ENCODE results near the gene TGM1.
A peak's percentile ranks its signal among the peaks of the same experiment; 100 is the strongest.

TGM1 gene

DNA sequence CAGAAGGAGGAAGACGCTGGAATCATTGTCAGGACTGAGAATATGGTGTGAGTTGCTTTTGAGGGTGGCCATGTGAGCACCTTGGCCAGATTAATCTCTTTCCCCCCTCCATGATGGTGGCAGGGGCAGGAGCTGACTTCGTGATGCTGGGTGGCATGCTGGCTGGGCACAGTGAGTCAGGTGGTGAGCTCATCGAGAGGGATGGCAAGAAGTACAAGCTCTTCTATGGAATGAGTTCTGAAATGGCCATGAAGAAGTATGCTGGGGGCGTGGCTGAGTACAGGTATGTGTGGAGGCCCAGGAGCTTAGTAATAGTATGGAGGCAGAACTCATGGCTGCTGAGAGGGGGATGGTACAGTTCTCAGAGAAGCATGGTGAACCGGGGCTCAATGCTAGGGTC, 24.9 kb downstream of the TGM1 start:
- Mint-ChIP-seq H3K36me3 (ENCODE audit: low read depth) (peaks cover 38% of the 10 kb centered on the region), H3K9me3 (no peaks in the 10 kb centered on the region), H3K27me3 (ENCODE audit: low read depth, poor library complexity) (peaks cover 4% of the 10 kb centered on the region), H3K4me1 (peaks cover 46% of the 10 kb centered on the region), H3K4me3 (no peak overlapping the region), H3K27ac (no peak overlapping the region)
- TF ChIP-seq, protein P1, sequence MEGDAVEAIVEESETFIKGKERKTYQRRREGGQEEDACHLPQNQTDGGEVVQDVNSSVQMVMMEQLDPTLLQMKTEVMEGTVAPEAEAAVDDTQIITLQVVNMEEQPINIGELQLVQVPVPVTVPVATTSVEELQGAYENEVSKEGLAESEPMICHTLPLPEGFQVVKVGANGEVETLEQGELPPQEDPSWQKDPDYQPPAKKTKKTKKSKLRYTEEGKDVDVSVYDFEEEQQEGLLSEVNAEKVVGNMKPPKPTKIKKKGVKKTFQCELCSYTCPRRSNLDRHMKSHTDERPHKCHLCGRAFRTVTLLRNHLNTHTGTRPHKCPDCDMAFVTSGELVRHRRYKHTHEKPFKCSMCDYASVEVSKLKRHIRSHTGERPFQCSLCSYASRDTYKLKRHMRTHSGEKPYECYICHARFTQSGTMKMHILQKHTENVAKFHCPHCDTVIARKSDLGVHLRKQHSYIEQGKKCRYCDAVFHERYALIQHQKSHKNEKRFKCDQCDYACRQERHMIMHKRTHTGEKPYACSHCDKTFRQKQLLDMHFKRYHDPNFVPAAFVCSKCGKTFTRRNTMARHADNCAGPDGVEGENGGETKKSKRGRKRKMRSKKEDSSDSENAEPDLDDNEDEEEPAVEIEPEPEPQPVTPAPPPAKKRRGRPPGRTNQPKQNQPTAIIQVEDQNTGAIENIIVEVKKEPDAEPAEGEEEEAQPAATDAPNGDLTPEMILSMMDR (IDR thresholded peaks at IDR 0.05): no peak
- DNase-seq: no peak

DNA sequence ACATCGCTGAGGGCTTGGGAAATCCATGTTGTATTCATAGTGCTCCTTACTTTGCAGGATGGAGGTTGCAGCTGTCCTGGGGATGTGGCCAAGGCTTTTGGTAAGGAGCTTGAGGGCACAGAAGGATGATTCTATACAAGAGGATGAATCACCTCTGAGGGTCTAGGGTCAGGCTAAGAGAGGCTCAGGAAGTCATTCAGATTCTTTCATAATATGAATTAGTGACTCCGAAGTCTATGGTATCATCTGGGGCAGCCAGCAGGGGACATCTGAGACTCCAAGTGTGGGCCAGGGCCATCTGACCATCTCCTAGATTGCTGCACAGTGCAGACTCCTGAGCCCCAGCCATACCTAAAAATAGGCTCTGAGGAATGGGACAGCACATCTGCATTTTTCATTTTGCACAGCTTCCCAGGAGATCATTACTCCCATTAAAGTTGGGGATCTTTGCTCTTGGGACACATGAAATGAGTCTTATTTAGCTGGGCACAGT, 25.5 kb downstream of the TGM1 start:
- DNase-seq: no peak
- Mint-ChIP-seq H3K36me3 (ENCODE audit: low read depth) (peaks cover 38% of the 10 kb centered on the region), H3K4me3 (no peak overlapping the region), H3K27me3 (ENCODE audit: low read depth, poor library complexity) (no peaks in the 10 kb centered on the region), H3K9me3 (no peaks in the 10 kb centered on the region), H3K4me1 (peaks cover 48% of the 10 kb centered on the region), H3K27ac (peak overlapping the region; percentile 25)
- TF ChIP-seq, protein P1 (IDR thresholded peaks at IDR 0.05): no peak

DNA sequence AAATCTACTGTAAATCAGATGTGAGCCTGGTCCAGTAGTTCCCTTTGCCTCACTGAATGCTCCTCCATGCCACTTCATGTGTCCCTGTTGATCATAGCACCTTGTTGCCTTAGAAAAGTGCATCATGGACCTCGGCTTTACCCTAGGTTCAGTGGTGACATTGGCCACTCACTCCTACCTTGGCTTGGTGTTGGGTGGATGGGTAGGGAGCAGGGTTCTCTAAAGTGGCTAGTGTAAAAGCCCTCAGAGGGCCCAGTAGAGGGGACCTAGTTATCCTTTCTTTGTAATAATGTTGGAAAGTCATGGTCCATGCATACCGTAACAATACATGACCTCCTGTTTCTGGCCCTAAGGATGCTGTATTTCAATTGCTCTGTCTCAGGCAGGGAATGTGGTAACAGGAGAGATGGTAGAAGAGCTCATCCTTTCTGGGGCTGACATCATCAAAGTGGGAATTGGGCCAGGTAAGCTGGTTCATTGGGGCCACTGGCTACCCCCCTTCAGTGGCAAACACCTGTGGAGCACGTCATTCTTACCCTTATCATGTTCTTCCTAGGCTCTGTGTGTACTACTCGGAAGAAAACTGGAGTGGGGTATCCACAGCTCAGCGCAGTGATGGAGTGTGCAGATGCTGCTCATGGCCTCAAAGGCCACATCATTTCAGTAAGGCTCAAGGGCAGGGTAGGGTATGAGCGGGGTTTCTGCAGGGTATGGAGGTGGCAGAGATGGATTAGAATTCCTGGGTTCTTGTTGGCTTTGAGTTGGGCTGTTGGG, 26.1 kb downstream of the TGM1 start:
- Mint-ChIP-seq H3K4me3 (no peak overlapping the region), H3K36me3 (ENCODE audit: low read depth) (peaks cover 38% of the 10 kb centered on the region), H3K27me3 (ENCODE audit: low read depth, poor library complexity) (no peaks in the 10 kb centered on the region), H3K9me3 (no peaks in the 10 kb centered on the region), H3K27ac (no peak overlapping the region), H3K4me1 (peaks cover 44% of the 10 kb centered on the region)
- TF ChIP-seq, protein P1 (IDR thresholded peaks at IDR 0.05): no peak
- no peak for DNase-seq

GRCh38 chr14:24235804-24236688, 26.9 kb downstream of the TGM1 start:
- Mint-ChIP-seq H3K4me3 (no peak overlapping the region), H3K4me1 (peaks cover 45% of the 10 kb centered on the region), H3K9me3 (no peaks in the 10 kb centered on the region), H3K36me3 (ENCODE audit: low read depth) (peaks cover 38% of the 10 kb centered on the region), H3K27me3 (ENCODE audit: low read depth, poor library complexity) (no peaks in the 10 kb centered on the region), H3K27ac (no peak overlapping the region)
- DNase-seq: no peak
- TF ChIP-seq, protein P1 (IDR thresholded peaks at IDR 0.05): no peak

GRCh38 chr14:24234095-24235005, 28.6 kb downstream of the TGM1 start:
- peak overlapping the region; percentile 95 for H3K4me3 Mint-ChIP-seq

More at GRCh38 chr14:24234095-24235005, 28.6 kb downstream of the TGM1 start:
- DNase-seq: no peak
- Mint-ChIP-seq H3K36me3 (ENCODE audit: low read depth) (peaks cover 25% of the 10 kb centered on the region), H3K4me1 (peaks cover 32% of the 10 kb centered on the region), H3K9me3 (no peaks in the 10 kb centered on the region), H3K27ac (no peak overlapping the region), H3K27me3 (ENCODE audit: low read depth, poor library complexity) (no peaks in the 10 kb centered on the region)
- TF ChIP-seq, protein P1 (IDR thresholded peaks at IDR 0.05): no peak

Data from nephron progenitor cell (in vitro differentiated cells).